Esophagus squamous epithelium (tissue), 4 donors: ENCODE results near the gene ERGIC2.

Experiments
- CTCF ChIP-seq, 6 experiments: fragments of 450-650 bp in 4 of 6; fragments of 200-600 bp in 2 of 6; sonication (generic) in 2 of 6; IDR thresholded peaks; one replicate each; pipeline ENCODE4 v1.5.1; 2016 to 2019; ENCODE audit warnings: antibody characterized with exemption in 6 of 6, mild to moderate bottlenecking in 4 of 6, moderate library complexity in 4 of 6
- POLR2A ChIP-seq, 4 donors: fragments of 450-650 bp; IDR thresholded peaks; one replicate each; pipeline ENCODE4 v1.6.1; 2017; ENCODE audit warnings: antibody characterized with exemption in 4 of 4, mild to moderate bottlenecking in 4 of 4, moderate library complexity in 3 of 4

GRCh38 chr12:29376118-29376517 is 4.9 kb downstream of the ERGIC2 start:
- TF ChIP-seq CTCF (IDR thresholded peaks at IDR 0.05) (no peak), POLR2A (IDR thresholded peaks at IDR 0.05) (no peak)
